ENCODE results near the gene OSBP2. TPM values are rescaled to one million over a fixed set of nuclear protein-coding genes. Genes with fewer than 3 reads are reported as not detected.

The OSBP2 gene
- total and polyA plus RNA-seq, 2 of the 13 experiments (the other 11 are each of a cell fraction or from before 2014, with no cell fraction given), result 5.0 to 7.7 TPM

DNA sequence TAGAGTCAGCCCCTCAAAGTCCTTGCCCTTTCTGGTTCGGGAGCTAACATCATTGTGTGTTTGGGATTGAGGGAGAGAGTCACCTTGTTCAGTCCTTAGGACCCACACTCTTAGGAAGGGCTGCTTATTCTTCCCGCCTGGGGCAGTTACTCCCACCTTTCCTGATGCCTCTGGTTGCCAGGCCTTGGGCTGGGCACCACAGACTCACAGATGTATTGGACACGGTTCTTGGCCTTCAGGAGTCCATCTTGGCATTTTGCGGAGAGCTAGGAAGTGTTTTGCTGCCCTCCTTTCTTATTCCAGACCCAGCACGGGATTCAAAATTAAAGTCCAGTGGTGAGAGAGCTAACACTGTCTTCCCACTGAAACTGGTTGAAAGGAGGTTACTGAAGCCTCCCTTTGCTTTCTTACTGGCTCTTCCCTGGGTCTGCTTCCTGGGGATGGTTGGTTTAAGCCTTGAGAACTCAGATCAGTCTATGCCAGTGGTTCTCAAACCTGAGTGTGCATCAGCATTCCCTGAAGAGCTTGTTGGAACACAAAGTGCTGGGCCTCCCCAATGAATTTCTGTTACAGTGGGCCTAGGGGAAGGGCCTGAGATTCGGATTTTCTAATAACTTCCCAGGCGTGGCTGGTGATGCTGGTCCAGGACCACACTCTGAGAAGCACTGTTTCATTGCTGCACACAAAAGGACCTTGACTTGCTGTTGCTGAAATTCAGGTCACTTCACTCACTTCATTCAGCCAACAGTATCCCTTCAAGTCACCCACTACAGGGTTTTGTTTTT is 1.4 kb downstream of the OSBP2 start:
- 58% methylated on average over 4 of the region's 7 CpGs for WGBS (ENCODE audit: low lambda C conversion rate)
- intact Hi-C loops (cut with micrococcal nuclease; ENCODE audit: unreplicated experiment) (no loop called here), in situ Hi-C loops (cut with HindIII; ENCODE audit: extremely low pct_ligation_motif_present, low pct_unique_long_range_greater_than_20kb) (no loop called here)
- Histone ChIP-seq H3K4me3 (replicated peaks in 1 of 3; ENCODE audit: insufficient read depth in 1 of 3, low read depth in 2 of 3, low read length in 3 of 3) (no peak overlapping the region), H3K9ac (ENCODE audit: insufficient read depth, low read depth, low read length) (no peak overlapping the region), H2AFZ (ENCODE audit: low read length) (no peak overlapping the region), H3K36me3 (replicated peaks in 1 of 2; ENCODE audit: control insufficient read depth in 1 of 2, insufficient read depth in 2 of 2, low read length in 2 of 2) (no peaks in the 10 kb centered on the region), H3K27me3 (ENCODE audit: control insufficient read depth in 1 of 2, insufficient read depth in 2 of 2, low read length in 2 of 2) (peaks cover 4 to 34% of the 10 kb centered on the region in 2 experiments; a peak in 4 of 5 replicates), H3K27ac (ENCODE audit: extremely low read length, insufficient read depth, low read length) (no peak overlapping the region), H3K4me1 (ENCODE audit: insufficient read depth, low read length) (peaks cover 9% of the 10 kb centered on the region), H3K79me2 (ENCODE audit: insufficient read depth, low read length) (no peaks in the 10 kb centered on the region), H3K9me3 (ENCODE audit: low read length) (no peaks in the 10 kb centered on the region), H3K4me2 (ENCODE audit: low read depth, low read length) (no peak overlapping the region), H4K20me1 (ENCODE audit: insufficient read depth, low read length) (peaks cover 5% of the 10 kb centered on the region; the same call in 1 of the 2 replicates)
- no peak for DNase-seq (ENCODE audit: low spot score)
- FAIRE-seq, result no peak
- TF ChIP-seq MZF1 (CRISPR knock-in tag; IDR thresholded peaks at IDR 0.05; ENCODE audit: borderline replicate concordance) (no peak), THAP8 (CRISPR knock-in tag; IDR thresholded peaks at IDR 0.05; ENCODE audit: borderline replicate concordance) (no peak), HNF4G (IDR thresholded peaks at IDR 0.05; ENCODE audit: borderline replicate concordance, low read depth, low read length) (no peak), HNF4G (CRISPR knock-in tag; IDR thresholded peaks at IDR 0.05; ENCODE audit: borderline replicate concordance, low read depth) (no peak), SKI (IDR thresholded peaks at IDR 0.05; ENCODE audit: partially characterized antibody) (no peak), BORCS8-MEF2B (CRISPR knock-in tag; IDR thresholded peaks at IDR 0.05) (no peak), TSC22D2 (CRISPR knock-in tag; IDR thresholded peaks at IDR 0.05; ENCODE audit: borderline replicate concordance) (no peak), BRD4 (CRISPR knock-in tag; IDR thresholded peaks at IDR 0.05) (no peak), SP5 (CRISPR knock-in tag; IDR thresholded peaks at IDR 0.05; ENCODE audit: borderline replicate concordance, low read depth) (no peak), KDM4B (CRISPR knock-in tag; IDR thresholded peaks at IDR 0.05) (no peak), ZBTB25 (CRISPR knock-in tag; IDR thresholded peaks at IDR 0.05) (no peak), ATAD3A (CRISPR knock-in tag; IDR thresholded peaks at IDR 0.05) (no peak), XRCC5 (optimal IDR thresholded peaks at IDR 0.05; ENCODE audit: low read length) (no peak), NFIC (IDR thresholded peaks at IDR 0.05; ENCODE audit: low read length) (no peak), ZC3H13 (CRISPR knock-in tag; IDR thresholded peaks at IDR 0.05) (no peak)
- TF ChIP-seq, protein P1, sequence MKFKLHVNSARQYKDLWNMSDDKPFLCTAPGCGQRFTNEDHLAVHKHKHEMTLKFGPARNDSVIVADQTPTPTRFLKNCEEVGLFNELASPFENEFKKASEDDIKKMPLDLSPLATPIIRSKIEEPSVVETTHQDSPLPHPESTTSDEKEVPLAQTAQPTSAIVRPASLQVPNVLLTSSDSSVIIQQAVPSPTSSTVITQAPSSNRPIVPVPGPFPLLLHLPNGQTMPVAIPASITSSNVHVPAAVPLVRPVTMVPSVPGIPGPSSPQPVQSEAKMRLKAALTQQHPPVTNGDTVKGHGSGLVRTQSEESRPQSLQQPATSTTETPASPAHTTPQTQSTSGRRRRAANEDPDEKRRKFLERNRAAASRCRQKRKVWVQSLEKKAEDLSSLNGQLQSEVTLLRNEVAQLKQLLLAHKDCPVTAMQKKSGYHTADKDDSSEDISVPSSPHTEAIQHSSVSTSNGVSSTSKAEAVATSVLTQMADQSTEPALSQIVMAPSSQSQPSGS (CRISPR knock-in tag; IDR thresholded peaks at IDR 0.05), result no peak
- TF ChIP-seq, protein P2, sequence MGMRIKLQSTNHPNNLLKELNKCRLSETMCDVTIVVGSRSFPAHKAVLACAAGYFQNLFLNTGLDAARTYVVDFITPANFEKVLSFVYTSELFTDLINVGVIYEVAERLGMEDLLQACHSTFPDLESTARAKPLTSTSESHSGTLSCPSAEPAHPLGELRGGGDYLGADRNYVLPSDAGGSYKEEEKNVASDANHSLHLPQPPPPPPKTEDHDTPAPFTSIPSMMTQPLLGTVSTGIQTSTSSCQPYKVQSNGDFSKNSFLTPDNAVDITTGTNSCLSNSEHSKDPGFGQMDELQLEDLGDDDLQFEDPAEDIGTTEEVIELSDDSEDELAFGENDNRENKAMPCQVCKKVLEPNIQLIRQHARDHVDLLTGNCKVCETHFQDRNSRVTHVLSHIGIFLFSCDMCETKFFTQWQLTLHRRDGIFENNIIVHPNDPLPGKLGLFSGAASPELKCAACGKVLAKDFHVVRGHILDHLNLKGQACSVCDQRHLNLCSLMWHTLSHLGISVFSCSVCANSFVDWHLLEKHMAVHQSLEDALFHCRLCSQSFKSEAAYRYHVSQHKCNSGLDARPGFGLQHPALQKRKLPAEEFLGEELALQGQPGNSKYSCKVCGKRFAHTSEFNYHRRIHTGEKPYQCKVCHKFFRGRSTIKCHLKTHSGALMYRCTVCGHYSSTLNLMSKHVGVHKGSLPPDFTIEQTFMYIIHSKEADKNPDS (CRISPR knock-in tag; IDR thresholded peaks at IDR 0.05), result no peak
- POLR2A ChIA-PET, result no interaction called here
- ATAC-seq, result peak; percentile 37; the same call in 2 of the 3 replicates
- BruUV-seq (replicated peaks), result no TSS peak
- CTCF ChIA-PET (ENCODE audit: low intra/inter-chr PET ratio, low total read pairs), result no interaction called here
